ENCODE results near the gene CNOT3.

- TF ChIP-seq, protein P1, sequence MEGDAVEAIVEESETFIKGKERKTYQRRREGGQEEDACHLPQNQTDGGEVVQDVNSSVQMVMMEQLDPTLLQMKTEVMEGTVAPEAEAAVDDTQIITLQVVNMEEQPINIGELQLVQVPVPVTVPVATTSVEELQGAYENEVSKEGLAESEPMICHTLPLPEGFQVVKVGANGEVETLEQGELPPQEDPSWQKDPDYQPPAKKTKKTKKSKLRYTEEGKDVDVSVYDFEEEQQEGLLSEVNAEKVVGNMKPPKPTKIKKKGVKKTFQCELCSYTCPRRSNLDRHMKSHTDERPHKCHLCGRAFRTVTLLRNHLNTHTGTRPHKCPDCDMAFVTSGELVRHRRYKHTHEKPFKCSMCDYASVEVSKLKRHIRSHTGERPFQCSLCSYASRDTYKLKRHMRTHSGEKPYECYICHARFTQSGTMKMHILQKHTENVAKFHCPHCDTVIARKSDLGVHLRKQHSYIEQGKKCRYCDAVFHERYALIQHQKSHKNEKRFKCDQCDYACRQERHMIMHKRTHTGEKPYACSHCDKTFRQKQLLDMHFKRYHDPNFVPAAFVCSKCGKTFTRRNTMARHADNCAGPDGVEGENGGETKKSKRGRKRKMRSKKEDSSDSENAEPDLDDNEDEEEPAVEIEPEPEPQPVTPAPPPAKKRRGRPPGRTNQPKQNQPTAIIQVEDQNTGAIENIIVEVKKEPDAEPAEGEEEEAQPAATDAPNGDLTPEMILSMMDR (IDR thresholded peaks at IDR 0.05): no peak
- TF ChIP-seq POLR2A (IDR thresholded peaks at IDR 0.05): no peak
Measured at GRCh38 chr19:54123682-54124081, 13.9 kb upstream of the CNOT3 start.

Measured in breast epithelium (tissue), 3 donors.